C4-2B (cell line): ENCODE data around the gene RNF207.

Experiments used
- ZFX ChIP-seq: fragments of 450-650 bp; IDR thresholded peaks from 2 replicates; pipeline ENCODE4 v1.6.1; 2017
- TF ChIP-seq, protein P1 (sequence below): fragments of 450-650 bp; conservative IDR thresholded peaks from 2 replicates; pipeline ENCODE4 v1.5.1; 2017; ENCODE audit warnings: mild to moderate bottlenecking

DNA sequence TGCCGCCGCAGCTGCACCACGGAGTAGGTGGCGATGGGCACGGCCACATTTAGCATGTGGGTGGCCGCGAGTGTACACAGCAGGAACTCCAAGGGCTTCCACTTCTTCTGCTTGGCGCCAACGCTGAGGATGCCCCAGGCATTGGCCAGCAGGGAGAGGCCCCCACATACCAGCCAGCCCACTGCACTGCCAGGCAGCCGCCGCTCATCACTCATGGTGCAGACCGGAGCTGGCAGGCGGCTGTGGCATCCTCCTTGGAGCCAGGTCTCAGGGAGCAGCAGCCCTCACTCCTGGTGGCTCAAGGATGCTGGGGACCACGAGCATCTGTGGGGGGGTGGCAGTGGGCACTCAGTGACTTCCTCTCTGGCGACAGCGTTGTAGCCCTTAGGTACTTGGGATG is 48.8 kb downstream of the RNF207 start:
- TF ChIP-seq, protein P1, sequence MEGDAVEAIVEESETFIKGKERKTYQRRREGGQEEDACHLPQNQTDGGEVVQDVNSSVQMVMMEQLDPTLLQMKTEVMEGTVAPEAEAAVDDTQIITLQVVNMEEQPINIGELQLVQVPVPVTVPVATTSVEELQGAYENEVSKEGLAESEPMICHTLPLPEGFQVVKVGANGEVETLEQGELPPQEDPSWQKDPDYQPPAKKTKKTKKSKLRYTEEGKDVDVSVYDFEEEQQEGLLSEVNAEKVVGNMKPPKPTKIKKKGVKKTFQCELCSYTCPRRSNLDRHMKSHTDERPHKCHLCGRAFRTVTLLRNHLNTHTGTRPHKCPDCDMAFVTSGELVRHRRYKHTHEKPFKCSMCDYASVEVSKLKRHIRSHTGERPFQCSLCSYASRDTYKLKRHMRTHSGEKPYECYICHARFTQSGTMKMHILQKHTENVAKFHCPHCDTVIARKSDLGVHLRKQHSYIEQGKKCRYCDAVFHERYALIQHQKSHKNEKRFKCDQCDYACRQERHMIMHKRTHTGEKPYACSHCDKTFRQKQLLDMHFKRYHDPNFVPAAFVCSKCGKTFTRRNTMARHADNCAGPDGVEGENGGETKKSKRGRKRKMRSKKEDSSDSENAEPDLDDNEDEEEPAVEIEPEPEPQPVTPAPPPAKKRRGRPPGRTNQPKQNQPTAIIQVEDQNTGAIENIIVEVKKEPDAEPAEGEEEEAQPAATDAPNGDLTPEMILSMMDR = no peak
- TF ChIP-seq ZFX = no peak
